ENCODE results near the gene FLNB.
A peak's percentile ranks its signal among the peaks of the same experiment; 100 is the strongest.

FLNB gene

GRCh38 chr3:58169371-58169770 is 161.1 kb downstream of the FLNB start:
- DNase-seq = no peak

GRCh38 chr3:58170376-58170775 is 162.2 kb downstream of the FLNB start:
- DNase-seq = no peak

GRCh38 chr3:58171126-58171525 is 162.9 kb downstream of the FLNB start:
- no peak for DNase-seq

GRCh38 chr3:58173029-58173668 is 164.9 kb downstream of the FLNB start:
- no peak for DNase-seq

GRCh38 chr3:58173669-58174398 is 165.6 kb downstream of the FLNB start:
- peak in 1 of 2 experiments; percentile 63 for DNase-seq

- DNase-seq = no peak
Measured at GRCh38 chr3:58175187-58175436, 166.9 kb downstream of the FLNB start.

GRCh38 chr3:58175437-58176184 is 167.4 kb downstream of the FLNB start:
- DNase-seq = no peak

GRCh38 chr3:58176185-58176530 is 167.9 kb downstream of the FLNB start:
- DNase-seq = no peak

- DNase-seq = no peak
Measured at GRCh38 chr3:58176827-58177489, 168.7 kb downstream of the FLNB start.

GRCh38 chr3:58177747-58178527 is 169.7 kb downstream of the FLNB start:
- peak; percentile 52 to 80 for DNase-seq

GRCh38 chr3:58178528-58179234 is 170.5 kb downstream of the FLNB start:
- DNase-seq = no peak

- no peak for DNase-seq
Measured at GRCh38 chr3:58179235-58180098, 171.2 kb downstream of the FLNB start.

- no peak for DNase-seq
Measured at GRCh38 chr3:58180099-58180880, 172.1 kb downstream of the FLNB start.

GRCh38 chr3:58180940-58181587 is 172.8 kb downstream of the FLNB start:
- no peak for DNase-seq

GRCh38 chr3:58183221-58183620 is 175.0 kb downstream of the FLNB start:
- no peak for DNase-seq

- DNase-seq = no peak
Measured at GRCh38 chr3:58183891-58184290, 175.7 kb downstream of the FLNB start.

- no peak for DNase-seq
Measured at GRCh38 chr3:58184309-58184981, 176.2 kb downstream of the FLNB start.

- no peak for DNase-seq
Measured at GRCh38 chr3:58184982-58185360, 176.7 kb downstream of the FLNB start.

- DNase-seq = no peak
Measured at GRCh38 chr3:58188173-58188564, 179.9 kb downstream of the FLNB start.

All from NCI-H526 (cell line).